Measurements from ENCODE around the gene GPR83.

Gene GPR83
- long read RNA-seq = 0 reads

- no peak within 1 kb of the TSS for H3K4me3 ChIP-seq (replicated peaks; ENCODE audit: insufficient read depth, low read length)
- TF ChIP-seq CTCF (IDR thresholded peaks at IDR 0.05; ENCODE audit: insufficient read depth, low read length) (no peak), GABPA (IDR thresholded peaks at IDR 0.05; ENCODE audit: low read depth) (no peak), SPI1 (IDR thresholded peaks at IDR 0.05; ENCODE audit: borderline replicate concordance, low read depth) (no peak), POLR2AphosphoS5 (IDR thresholded peaks at IDR 0.05; ENCODE audit: low read depth) (no peak), REST (IDR thresholded peaks at IDR 0.05; ENCODE audit: insufficient replicate concordance, low read depth) (no peak)
- no peak within 1 kb of the TSS for H3K27ac ChIP-seq (replicated peaks)
- H3K27me3 ChIP-seq (ENCODE audit: insufficient read depth, poor library complexity, severe bottlenecking) = peaks cover 38% of the 10 kb centered on the region
- DNase-seq (ENCODE audit: low read depth in 1 of 2, low spot score in 1 of 2) = no peak
Measured at GRCh38 chr11:94400839-94401772, at the start of gene GPR83. Gene GPR83 (minus strand): TSS chr11:94401419. CDS start chr11:94401247, 172 bp downstream.

- H3K27ac ChIP-seq (replicated peaks) = no peak overlapping the region
- TF ChIP-seq CTCF (IDR thresholded peaks at IDR 0.05; ENCODE audit: insufficient read depth, low read length) = no peak
- no peak for TF ChIP-seq GABPA (IDR thresholded peaks at IDR 0.05; ENCODE audit: low read depth)
- TF ChIP-seq REST (IDR thresholded peaks at IDR 0.05; ENCODE audit: insufficient replicate concordance, low read depth) = no peak
- TF ChIP-seq POLR2AphosphoS5 (IDR thresholded peaks at IDR 0.05; ENCODE audit: low read depth) = no peak
- no peak for TF ChIP-seq SPI1 (IDR thresholded peaks at IDR 0.05; ENCODE audit: borderline replicate concordance, low read depth)
- DNase-seq (ENCODE audit: low read depth in 1 of 2, low spot score in 1 of 2) = no peak
- no peaks in the 10 kb centered on the region for H3K27me3 ChIP-seq (ENCODE audit: insufficient read depth, poor library complexity, severe bottlenecking)
- no peak overlapping the region for H3K4me3 ChIP-seq (replicated peaks; ENCODE audit: insufficient read depth, low read length)
Measured at GRCh38 chr11:94450048-94450447, 48.8 kb upstream of the GPR83 start.

- TF ChIP-seq GABPA (IDR thresholded peaks at IDR 0.05; ENCODE audit: low read depth) (no peak), CTCF (IDR thresholded peaks at IDR 0.05; ENCODE audit: insufficient read depth, low read length) (no peak), SPI1 (IDR thresholded peaks at IDR 0.05; ENCODE audit: borderline replicate concordance, low read depth) (no peak), REST (IDR thresholded peaks at IDR 0.05; ENCODE audit: insufficient replicate concordance, low read depth) (no peak), POLR2AphosphoS5 (IDR thresholded peaks at IDR 0.05; ENCODE audit: low read depth) (no peak)
- DNase-seq (ENCODE audit: low read depth in 1 of 2, low spot score in 1 of 2) = no peak
- Histone ChIP-seq H3K27ac (replicated peaks) (no peak overlapping the region), H3K27me3 (ENCODE audit: insufficient read depth, poor library complexity, severe bottlenecking) (no peaks in the 10 kb centered on the region), H3K4me3 (replicated peaks; ENCODE audit: insufficient read depth, low read length) (no peak overlapping the region)
Measured at GRCh38 chr11:94449437-94449836, 48.2 kb upstream of the GPR83 start.
